ENCODE measurements around the gene C1orf53. TPM values are rescaled to one million over a fixed set of nuclear protein-coding genes. Genes with fewer than 3 reads are reported as not detected.

C1orf53 gene
- total and polyA plus RNA-seq, 2 experiments from 2014 or later, result 2.7 to 3.8 TPM

DNA sequence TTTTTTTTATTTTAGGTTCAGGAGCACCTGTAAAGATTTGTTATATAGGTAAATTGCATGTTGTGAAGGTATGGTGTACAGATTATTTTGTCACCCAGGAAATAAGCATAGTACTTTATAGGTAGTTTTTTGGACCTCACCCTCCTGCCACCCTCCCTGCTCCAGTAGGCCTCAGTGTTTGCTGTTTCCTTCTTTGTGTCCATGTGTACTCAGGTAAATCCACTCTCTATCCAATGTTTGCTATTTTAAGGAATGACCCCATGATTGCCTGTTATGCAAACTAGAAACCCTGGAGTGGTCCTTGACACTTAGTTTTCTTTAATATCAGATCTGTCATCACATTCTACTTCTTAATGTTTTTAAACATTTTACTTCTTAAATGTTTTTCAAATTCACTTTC is 48.7 kb downstream of the C1orf53 start (continued):
- TF ChIP-seq, protein P1, sequence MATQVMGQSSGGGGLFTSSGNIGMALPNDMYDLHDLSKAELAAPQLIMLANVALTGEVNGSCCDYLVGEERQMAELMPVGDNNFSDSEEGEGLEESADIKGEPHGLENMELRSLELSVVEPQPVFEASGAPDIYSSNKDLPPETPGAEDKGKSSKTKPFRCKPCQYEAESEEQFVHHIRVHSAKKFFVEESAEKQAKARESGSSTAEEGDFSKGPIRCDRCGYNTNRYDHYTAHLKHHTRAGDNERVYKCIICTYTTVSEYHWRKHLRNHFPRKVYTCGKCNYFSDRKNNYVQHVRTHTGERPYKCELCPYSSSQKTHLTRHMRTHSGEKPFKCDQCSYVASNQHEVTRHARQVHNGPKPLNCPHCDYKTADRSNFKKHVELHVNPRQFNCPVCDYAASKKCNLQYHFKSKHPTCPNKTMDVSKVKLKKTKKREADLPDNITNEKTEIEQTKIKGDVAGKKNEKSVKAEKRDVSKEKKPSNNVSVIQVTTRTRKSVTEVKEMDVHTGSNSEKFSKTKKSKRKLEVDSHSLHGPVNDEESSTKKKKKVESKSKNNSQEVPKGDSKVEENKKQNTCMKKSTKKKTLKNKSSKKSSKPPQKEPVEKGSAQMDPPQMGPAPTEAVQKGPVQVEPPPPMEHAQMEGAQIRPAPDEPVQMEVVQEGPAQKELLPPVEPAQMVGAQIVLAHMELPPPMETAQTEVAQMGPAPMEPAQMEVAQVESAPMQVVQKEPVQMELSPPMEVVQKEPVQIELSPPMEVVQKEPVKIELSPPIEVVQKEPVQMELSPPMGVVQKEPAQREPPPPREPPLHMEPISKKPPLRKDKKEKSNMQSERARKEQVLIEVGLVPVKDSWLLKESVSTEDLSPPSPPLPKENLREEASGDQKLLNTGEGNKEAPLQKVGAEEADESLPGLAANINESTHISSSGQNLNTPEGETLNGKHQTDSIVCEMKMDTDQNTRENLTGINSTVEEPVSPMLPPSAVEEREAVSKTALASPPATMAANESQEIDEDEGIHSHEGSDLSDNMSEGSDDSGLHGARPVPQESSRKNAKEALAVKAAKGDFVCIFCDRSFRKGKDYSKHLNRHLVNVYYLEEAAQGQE (IDR thresholded peaks at IDR 0.05; ENCODE audit: unreplicated experiment), result no peak
- TF ChIP-seq, protein P2, sequence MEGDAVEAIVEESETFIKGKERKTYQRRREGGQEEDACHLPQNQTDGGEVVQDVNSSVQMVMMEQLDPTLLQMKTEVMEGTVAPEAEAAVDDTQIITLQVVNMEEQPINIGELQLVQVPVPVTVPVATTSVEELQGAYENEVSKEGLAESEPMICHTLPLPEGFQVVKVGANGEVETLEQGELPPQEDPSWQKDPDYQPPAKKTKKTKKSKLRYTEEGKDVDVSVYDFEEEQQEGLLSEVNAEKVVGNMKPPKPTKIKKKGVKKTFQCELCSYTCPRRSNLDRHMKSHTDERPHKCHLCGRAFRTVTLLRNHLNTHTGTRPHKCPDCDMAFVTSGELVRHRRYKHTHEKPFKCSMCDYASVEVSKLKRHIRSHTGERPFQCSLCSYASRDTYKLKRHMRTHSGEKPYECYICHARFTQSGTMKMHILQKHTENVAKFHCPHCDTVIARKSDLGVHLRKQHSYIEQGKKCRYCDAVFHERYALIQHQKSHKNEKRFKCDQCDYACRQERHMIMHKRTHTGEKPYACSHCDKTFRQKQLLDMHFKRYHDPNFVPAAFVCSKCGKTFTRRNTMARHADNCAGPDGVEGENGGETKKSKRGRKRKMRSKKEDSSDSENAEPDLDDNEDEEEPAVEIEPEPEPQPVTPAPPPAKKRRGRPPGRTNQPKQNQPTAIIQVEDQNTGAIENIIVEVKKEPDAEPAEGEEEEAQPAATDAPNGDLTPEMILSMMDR (conservative IDR thresholded peaks at IDR 0.05; ENCODE audit: low read depth in 2 of 2), result no peak
- no peak for TF ChIP-seq EZH2phosphoT487 (IDR thresholded peaks at IDR 0.05; ENCODE audit: unreplicated experiment)
- no peak for TF ChIP-seq JUNB (IDR thresholded peaks at IDR 0.05; ENCODE audit: unreplicated experiment)

DNA sequence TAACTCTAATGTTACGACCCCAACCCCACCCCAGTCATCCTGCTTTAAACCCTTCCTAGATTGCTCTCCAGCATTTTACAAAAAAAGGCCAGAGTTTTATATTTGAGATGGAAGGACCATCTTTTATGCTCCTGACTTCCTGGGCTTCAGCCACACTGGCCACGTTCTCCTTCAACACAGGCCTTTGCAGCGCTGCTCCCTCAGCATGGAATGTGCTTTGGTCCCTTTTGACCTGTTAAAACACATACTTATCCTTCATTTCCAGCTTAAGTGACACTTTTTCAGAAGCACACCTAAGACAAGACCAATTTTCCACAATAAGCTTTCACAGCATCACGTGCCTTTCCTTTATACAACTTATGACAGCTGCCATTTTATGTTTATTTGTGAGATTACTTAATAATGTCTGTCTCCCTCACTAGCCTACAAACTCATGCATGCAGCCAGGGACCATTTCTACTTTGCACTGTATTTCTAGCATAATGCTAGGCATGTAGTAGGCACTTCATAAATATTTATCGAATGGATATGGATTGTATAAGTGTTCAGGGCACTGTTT is 49.3 kb downstream of the C1orf53 start:
- Histone ChIP-seq H3K27ac (ENCODE audit: low read depth) (no peak overlapping the region), H3K36me3 (ENCODE audit: insufficient read depth) (no peaks in the 10 kb centered on the region), H3K79me2 (replicated peaks; ENCODE audit: insufficient read depth) (no peaks in the 10 kb centered on the region), H3K4me3 (no peak overlapping the region), H3K4me1 (ENCODE audit: insufficient read depth) (no peaks in the 10 kb centered on the region), H3K9me2 (ENCODE audit: insufficient read depth) (no peaks in the 10 kb centered on the region; the same call in 1 of the 2 replicates), H3F3A (replicated peaks; ENCODE audit: low read depth) (no peaks in the 10 kb centered on the region), H3K4me2 (no peak overlapping the region), H3K27me3 (ENCODE audit: insufficient read depth) (no peaks in the 10 kb centered on the region), H2AFZ (no peak overlapping the region), H4K20me1 (replicated peaks; ENCODE audit: insufficient read depth) (no peaks in the 10 kb centered on the region)
- TF ChIP-seq, protein P3, sequence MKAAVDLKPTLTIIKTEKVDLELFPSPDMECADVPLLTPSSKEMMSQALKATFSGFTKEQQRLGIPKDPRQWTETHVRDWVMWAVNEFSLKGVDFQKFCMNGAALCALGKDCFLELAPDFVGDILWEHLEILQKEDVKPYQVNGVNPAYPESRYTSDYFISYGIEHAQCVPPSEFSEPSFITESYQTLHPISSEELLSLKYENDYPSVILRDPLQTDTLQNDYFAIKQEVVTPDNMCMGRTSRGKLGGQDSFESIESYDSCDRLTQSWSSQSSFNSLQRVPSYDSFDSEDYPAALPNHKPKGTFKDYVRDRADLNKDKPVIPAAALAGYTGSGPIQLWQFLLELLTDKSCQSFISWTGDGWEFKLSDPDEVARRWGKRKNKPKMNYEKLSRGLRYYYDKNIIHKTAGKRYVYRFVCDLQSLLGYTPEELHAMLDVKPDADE (IDR thresholded peaks at IDR 0.05), result no peak
- TF ChIP-seq, protein P4, sequence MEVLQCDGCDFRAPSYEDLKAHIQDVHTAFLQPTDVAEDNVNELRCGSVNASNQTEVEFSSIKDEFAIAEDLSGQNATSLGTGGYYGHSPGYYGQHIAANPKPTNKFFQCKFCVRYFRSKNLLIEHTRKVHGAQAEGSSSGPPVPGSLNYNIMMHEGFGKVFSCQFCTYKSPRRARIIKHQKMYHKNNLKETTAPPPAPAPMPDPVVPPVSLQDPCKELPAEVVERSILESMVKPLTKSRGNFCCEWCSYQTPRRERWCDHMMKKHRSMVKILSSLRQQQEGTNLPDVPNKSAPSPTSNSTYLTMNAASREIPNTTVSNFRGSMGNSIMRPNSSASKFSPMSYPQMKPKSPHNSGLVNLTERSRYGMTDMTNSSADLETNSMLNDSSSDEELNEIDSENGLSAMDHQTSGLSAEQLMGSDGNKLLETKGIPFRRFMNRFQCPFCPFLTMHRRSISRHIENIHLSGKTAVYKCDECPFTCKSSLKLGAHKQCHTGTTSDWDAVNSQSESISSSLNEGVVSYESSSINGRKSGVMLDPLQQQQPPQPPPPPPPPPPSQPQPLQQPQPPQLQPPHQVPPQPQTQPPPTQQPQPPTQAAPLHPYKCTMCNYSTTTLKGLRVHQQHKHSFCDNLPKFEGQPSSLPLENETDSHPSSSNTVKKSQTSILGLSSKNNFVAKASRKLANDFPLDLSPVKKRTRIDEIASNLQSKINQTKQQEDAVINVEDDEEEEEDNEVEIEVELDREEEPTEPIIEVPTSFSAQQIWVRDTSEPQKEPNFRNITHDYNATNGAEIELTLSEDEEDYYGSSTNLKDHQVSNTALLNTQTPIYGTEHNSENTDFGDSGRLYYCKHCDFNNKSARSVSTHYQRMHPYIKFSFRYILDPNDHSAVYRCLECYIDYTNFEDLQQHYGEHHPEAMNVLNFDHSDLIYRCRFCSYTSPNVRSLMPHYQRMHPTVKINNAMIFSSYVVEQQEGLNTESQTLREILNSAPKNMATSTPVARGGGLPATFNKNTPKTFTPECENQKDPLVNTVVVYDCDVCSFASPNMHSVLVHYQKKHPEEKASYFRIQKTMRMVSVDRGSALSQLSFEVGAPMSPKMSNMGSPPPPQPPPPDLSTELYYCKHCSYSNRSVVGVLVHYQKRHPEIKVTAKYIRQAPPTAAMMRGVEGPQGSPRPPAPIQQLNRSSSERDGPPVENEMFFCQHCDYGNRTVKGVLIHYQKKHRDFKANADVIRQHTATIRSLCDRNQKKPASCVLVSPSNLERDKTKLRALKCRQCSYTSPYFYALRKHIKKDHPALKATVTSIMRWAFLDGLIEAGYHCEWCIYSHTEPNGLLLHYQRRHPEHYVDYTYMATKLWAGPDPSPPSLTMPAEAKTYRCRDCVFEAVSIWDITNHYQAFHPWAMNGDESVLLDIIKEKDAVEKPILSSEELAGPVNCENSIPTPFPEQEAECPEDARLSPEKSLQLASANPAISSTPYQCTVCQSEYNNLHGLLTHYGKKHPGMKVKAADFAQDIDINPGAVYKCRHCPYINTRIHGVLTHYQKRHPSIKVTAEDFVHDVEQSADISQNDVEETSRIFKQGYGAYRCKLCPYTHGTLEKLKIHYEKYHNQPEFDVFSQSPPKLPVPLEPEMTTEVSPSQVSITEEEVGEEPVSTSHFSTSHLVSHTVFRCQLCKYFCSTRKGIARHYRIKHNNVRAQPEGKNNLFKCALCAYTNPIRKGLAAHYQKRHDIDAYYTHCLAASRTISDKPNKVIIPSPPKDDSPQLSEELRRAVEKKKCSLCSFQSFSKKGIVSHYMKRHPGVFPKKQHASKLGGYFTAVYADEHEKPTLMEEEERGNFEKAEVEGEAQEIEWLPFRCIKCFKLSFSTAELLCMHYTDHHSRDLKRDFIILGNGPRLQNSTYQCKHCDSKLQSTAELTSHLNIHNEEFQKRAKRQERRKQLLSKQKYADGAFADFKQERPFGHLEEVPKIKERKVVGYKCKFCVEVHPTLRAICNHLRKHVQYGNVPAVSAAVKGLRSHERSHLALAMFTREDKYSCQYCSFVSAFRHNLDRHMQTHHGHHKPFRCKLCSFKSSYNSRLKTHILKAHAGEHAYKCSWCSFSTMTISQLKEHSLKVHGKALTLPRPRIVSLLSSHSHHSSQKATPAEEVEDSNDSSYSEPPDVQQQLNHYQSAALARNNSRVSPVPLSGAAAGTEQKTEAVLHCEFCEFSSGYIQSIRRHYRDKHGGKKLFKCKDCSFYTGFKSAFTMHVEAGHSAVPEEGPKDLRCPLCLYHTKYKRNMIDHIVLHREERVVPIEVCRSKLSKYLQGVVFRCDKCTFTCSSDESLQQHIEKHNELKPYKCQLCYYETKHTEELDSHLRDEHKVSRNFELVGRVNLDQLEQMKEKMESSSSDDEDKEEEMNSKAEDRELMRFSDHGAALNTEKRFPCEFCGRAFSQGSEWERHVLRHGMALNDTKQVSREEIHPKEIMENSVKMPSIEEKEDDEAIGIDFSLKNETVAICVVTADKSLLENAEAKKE (CRISPR knock-in tag; IDR thresholded peaks at IDR 0.05), result no peak
- no peak for TF ChIP-seq ZNF331 (CRISPR knock-in tag; IDR thresholded peaks at IDR 0.05; ENCODE audit: low read depth)
- TF ChIP-seq EZH2 (IDR thresholded peaks at IDR 0.05; ENCODE audit: low read depth, unreplicated experiment), result no peak
- H3K4me3 Mint-ChIP-seq, result no peak overlapping the region
- H3K27ac Mint-ChIP-seq, result no peak overlapping the region
- no peaks in the 10 kb centered on the region for H3K36me3 Mint-ChIP-seq (ENCODE audit: low read depth)
- no peak for DNase-seq (ENCODE audit: low spot score)
- H3K27me3 Mint-ChIP-seq (ENCODE audit: insufficient read depth, low read depth, poor library complexity), result no peaks in the 10 kb centered on the region
- no peak for ATAC-seq
- H3K9me3 Mint-ChIP-seq, result no peaks in the 10 kb centered on the region
- peaks cover 5% of the 10 kb centered on the region; the same call in 2 of the 3 replicates for H3K4me1 Mint-ChIP-seq
